ENCODE measurements around the gene SLC9C2. TPM values are rescaled to one million over a fixed set of nuclear protein-coding genes. Genes with fewer than 3 reads are reported as not detected.
"Not testable (repeated sequence)": the region's sequence is repeated elsewhere in the genome, so short reads cannot be mapped to it uniquely, and the experiment has no call there.

The SLC9C2 gene
- total and polyA plus RNA-seq, 2 experiments from 2014 or later, result not detected

GRCh38 chr1:173476665-173477285 lies 126.1 kb downstream of the SLC9C2 start:
- H3K9me2 ChIP-seq (ENCODE audit: insufficient read depth), result no peaks in the 10 kb centered on the region
- in situ Hi-C loops (cut with MboI), result no loop called here

GRCh38 chr1:173476197-173476664 lies 126.6 kb downstream of the SLC9C2 start:
- peaks cover 18% of the 10 kb centered on the region for H3K36me3 ChIP-seq (ENCODE audit: low read depth)
- no peak for TF ChIP-seq EZH2 (IDR thresholded peaks at IDR 0.05; ENCODE audit: insufficient read depth, poor library complexity, severe bottlenecking)
- no peak for TF ChIP-seq EZH2phosphoT487 (IDR thresholded peaks at IDR 0.05; ENCODE audit: insufficient read depth, low read depth)
- H3K4me2 ChIP-seq (ENCODE audit: unreplicated experiment), result peak overlapping the region; percentile 97
- H3K9me2 ChIP-seq (ENCODE audit: insufficient read depth), result no peaks in the 10 kb centered on the region
- peaks cover 78% of the 10 kb centered on the region for H3K79me2 ChIP-seq (ENCODE audit: insufficient read depth)
- H3K27me3 ChIP-seq (replicated peaks; ENCODE audit: insufficient read depth), result no peaks in the 10 kb centered on the region
- peak overlapping the region; percentile 96 for H3K9ac ChIP-seq
- in situ Hi-C loops (cut with MboI), result no loop called here
- H3K4me1 ChIP-seq (ENCODE audit: insufficient read depth), result peaks cover 53% of the 10 kb centered on the region
- peak overlapping the region; percentile 91 for H3K4me3 ChIP-seq
- no peaks in the 10 kb centered on the region; the same call in 1 of the 2 replicates for H4K20me1 ChIP-seq (ENCODE audit: insufficient read depth)
- no peaks in the 10 kb centered on the region for H3K9me3 ChIP-seq (ENCODE audit: low read depth)
- H3K27ac ChIP-seq, result peak overlapping the region; percentile 100
- WGBS, 2 experiments (ENCODE audit: low coverage in 1 of 2, low lambda C conversion rate in 2 of 2, missing lambda C conversion rate in 2 of 2), result 9 to 12% methylated on average over 5 of the region's 5 CpGs
- H3F3A ChIP-seq (ENCODE audit: insufficient read depth), result peaks cover 57% of the 10 kb centered on the region
- peak overlapping the region; percentile 89 for H2AFZ ChIP-seq
- no peak for DNase-seq

More at GRCh38 chr1:173476665-173477285, 126.1 kb downstream of the SLC9C2 start:
- no peak for TF ChIP-seq EZH2 (IDR thresholded peaks at IDR 0.05; ENCODE audit: insufficient read depth, poor library complexity, severe bottlenecking)
- Histone ChIP-seq H3K79me2 (ENCODE audit: insufficient read depth) (peaks cover 78% of the 10 kb centered on the region), H3K27ac (peak overlapping the region; percentile 100), H3K27me3 (replicated peaks; ENCODE audit: insufficient read depth) (no peaks in the 10 kb centered on the region), H3K9me3 (ENCODE audit: low read depth) (no peaks in the 10 kb centered on the region), H4K20me1 (ENCODE audit: insufficient read depth) (no peaks in the 10 kb centered on the region; the same call in 1 of the 2 replicates), H3K4me2 (ENCODE audit: unreplicated experiment) (peak overlapping the region; percentile 97), H3K9ac (peak overlapping the region; percentile 100), H3K36me3 (ENCODE audit: low read depth) (peaks cover 23% of the 10 kb centered on the region), H3K4me3 (peak overlapping the region; percentile 99), H2AFZ (peak overlapping the region; percentile 89), H3F3A (ENCODE audit: insufficient read depth) (peaks cover 57% of the 10 kb centered on the region), H3K4me1 (ENCODE audit: insufficient read depth) (peaks cover 53% of the 10 kb centered on the region)
- 1 to 2% methylated on average over 31 to 50 of the region's 62 CpGs for WGBS, 2 experiments (ENCODE audit: low coverage in 1 of 2, low lambda C conversion rate in 2 of 2, missing lambda C conversion rate in 2 of 2)
- DNase-seq, result peak; percentile 95

GRCh38 chr1:173475564-173476196 lies 127.2 kb downstream of the SLC9C2 start:
- Histone ChIP-seq H3K27ac (peak overlapping the region; percentile 100), H3K4me3 (peak overlapping the region; percentile 91), H3K79me2 (ENCODE audit: insufficient read depth) (peaks cover 78% of the 10 kb centered on the region), H3F3A (ENCODE audit: insufficient read depth) (peaks cover 57% of the 10 kb centered on the region), H3K27me3 (replicated peaks; ENCODE audit: insufficient read depth) (no peaks in the 10 kb centered on the region), H2AFZ (peak overlapping the region; percentile 89), H3K9ac (peak overlapping the region; percentile 96), H3K9me3 (ENCODE audit: low read depth) (no peaks in the 10 kb centered on the region), H3K36me3 (ENCODE audit: low read depth) (peaks cover 13% of the 10 kb centered on the region), H3K4me2 (ENCODE audit: unreplicated experiment) (peak overlapping the region; percentile 97), H3K4me1 (ENCODE audit: insufficient read depth) (peaks cover 51% of the 10 kb centered on the region), H4K20me1 (ENCODE audit: insufficient read depth) (no peaks in the 10 kb centered on the region; the same call in 1 of the 2 replicates), H3K9me2 (ENCODE audit: insufficient read depth) (no peaks in the 10 kb centered on the region)
- TF ChIP-seq EZH2 (IDR thresholded peaks at IDR 0.05; ENCODE audit: insufficient read depth, poor library complexity, severe bottlenecking), result no peak
- TF ChIP-seq EZH2phosphoT487 (IDR thresholded peaks at IDR 0.05; ENCODE audit: insufficient read depth, low read depth), result no peak
- WGBS, 2 experiments (ENCODE audit: low coverage in 1 of 2, low lambda C conversion rate in 2 of 2, missing lambda C conversion rate in 2 of 2), result 3 to 4% methylated on average over 5 of the region's 5 CpGs
- DNase-seq, result peak; percentile 88
- in situ Hi-C loops (cut with MboI), result no loop called here

DNA sequence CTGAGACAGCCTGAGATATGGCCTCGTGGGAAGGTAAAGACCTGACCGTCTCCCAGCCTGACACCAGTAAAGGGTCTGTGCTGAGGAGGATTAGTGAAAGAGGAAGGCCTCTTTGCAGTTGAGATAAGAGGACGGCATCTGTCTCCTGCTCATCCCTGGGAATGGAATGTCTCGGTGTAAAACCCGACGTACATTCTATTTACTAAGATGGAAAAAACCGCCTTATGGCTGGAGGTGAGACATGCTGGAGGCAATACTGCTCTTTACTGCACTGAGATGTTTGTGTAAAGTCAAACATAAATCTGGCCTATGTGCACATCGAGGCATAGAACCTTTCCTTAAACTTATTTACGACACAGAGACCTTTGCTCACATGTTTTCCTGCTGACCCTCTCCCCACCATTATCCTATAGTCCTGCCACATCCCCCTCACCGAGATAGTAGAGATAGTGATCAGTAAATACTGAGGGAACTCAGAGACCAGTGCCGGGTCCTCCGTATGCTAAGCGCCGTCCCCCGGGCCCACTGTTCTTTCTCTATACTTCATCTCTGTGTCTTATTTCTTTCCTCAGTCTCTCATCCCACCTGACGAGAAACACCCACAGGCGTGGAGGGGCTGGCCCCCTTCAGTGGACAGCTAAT lies 128.0 kb downstream of the SLC9C2 start:
- DNase-seq; in situ Hi-C loops (cut with MboI); H3K9me2 ChIP-seq (ENCODE audit: insufficient read depth); H3K36me3 ChIP-seq (ENCODE audit: low read depth); H4K20me1 ChIP-seq (ENCODE audit: insufficient read depth); H3K27me3 ChIP-seq (replicated peaks; ENCODE audit: insufficient read depth); H3K9me3 ChIP-seq (ENCODE audit: low read depth): not testable (repeated sequence)
- Histone ChIP-seq H3K79me2 (ENCODE audit: insufficient read depth) (peaks cover 71% of the 10 kb centered on the region), H3K4me3 (peak overlapping the region; percentile 91), H3F3A (ENCODE audit: insufficient read depth) (peaks cover 57% of the 10 kb centered on the region), H3K4me2 (ENCODE audit: unreplicated experiment) (peak overlapping the region; percentile 97), H2AFZ (peak overlapping the region; percentile 89), H3K4me1 (ENCODE audit: insufficient read depth) (peaks cover 43% of the 10 kb centered on the region), H3K9ac (peak overlapping the region; percentile 96), H3K27ac (peak overlapping the region; percentile 100)
- WGBS, 2 experiments (ENCODE audit: low coverage in 1 of 2, low lambda C conversion rate in 2 of 2, missing lambda C conversion rate in 2 of 2), result 73 to 77% methylated on average over 17 of the region's 17 CpGs

Data from GM23248 (cell line).